ENCODE results near the gene WDR64. TPM values are rescaled to one million over a fixed set of nuclear protein-coding genes. Genes with fewer than 3 reads are reported as not detected.
"Not testable (repeated sequence)": the region's sequence is repeated elsewhere in the genome, so short reads cannot be mapped to it uniquely, and the experiment has no call there.

WDR64 gene
- polyA plus RNA-seq, 1 donor (not counting 4 experiments of a cell fraction or from before 2014, with no cell fraction given), result not detected

DNA sequence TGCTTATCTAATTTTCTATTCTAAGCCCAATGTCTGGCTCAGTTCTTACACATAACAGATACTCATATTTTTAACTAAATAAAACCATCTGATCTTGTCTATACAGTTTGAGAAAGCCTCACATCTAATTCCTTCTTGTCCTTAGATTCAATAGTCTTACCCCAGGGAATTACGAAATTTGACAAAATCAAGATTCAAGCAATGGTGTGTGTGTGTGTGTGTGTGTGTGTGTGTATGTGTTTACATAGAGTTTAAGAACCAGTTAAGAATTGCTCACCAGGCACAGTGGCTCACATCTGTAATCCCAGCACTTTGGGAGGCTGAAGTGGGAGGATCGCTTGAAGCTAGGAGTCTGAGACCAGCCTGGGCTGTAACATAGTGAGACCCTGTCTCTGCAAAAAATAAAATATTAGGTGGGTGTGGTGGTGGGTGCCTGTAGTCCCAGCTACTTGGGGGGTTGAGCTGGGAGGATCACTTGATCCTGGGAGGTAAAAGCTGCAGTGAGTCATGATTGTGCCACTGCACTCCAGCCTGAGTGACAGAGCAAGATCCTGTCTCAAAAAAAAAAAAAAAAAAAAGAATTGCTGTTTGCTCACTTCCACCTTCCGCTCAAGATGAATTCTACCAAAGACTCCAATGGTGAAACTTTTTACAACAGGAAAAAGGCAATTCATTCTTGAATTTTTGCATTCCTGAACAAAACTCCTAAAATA is 6.2 kb downstream of the WDR64 start:
- no peak overlapping the region for H3K4me2 ChIP-seq (ENCODE audit: control insufficient read depth, extremely low read depth, insufficient read depth, low read depth, low read length)
- FAIRE-seq (no peak), DNase-seq (ENCODE audit: low read depth, low spot score) (no peak)
- TF ChIP-seq, protein P1, sequence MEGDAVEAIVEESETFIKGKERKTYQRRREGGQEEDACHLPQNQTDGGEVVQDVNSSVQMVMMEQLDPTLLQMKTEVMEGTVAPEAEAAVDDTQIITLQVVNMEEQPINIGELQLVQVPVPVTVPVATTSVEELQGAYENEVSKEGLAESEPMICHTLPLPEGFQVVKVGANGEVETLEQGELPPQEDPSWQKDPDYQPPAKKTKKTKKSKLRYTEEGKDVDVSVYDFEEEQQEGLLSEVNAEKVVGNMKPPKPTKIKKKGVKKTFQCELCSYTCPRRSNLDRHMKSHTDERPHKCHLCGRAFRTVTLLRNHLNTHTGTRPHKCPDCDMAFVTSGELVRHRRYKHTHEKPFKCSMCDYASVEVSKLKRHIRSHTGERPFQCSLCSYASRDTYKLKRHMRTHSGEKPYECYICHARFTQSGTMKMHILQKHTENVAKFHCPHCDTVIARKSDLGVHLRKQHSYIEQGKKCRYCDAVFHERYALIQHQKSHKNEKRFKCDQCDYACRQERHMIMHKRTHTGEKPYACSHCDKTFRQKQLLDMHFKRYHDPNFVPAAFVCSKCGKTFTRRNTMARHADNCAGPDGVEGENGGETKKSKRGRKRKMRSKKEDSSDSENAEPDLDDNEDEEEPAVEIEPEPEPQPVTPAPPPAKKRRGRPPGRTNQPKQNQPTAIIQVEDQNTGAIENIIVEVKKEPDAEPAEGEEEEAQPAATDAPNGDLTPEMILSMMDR (optimal IDR thresholded peaks at IDR 0.05 in 1 of 3, IDR thresholded peaks at IDR 0.05 in 1 of 3, conservative IDR thresholded peaks at IDR 0.05 in 1 of 3; ENCODE audit: extremely low read depth in 1 of 3, insufficient read depth in 2 of 3, low read length in 3 of 3), result no peak
- TF ChIP-seq EZH2 (IDR thresholded peaks at IDR 0.05; ENCODE audit: low read length), result no peak
- no peak overlapping the region for H3K27ac ChIP-seq (ENCODE audit: control insufficient read depth, insufficient read depth, low read length)
- H3K27me3 ChIP-seq (ENCODE audit: control insufficient read depth, extremely low read depth, insufficient read depth, low read length), result no peaks in the 10 kb centered on the region
- no peaks in the 10 kb centered on the region for H3K4me1 ChIP-seq (ENCODE audit: control insufficient read depth, extremely low read depth, insufficient read depth, low read length)
- no peaks in the 10 kb centered on the region for H4K20me1 ChIP-seq (ENCODE audit: control insufficient read depth, extremely low read depth, insufficient read depth, low read length)
- no peak overlapping the region for H2AFZ ChIP-seq (ENCODE audit: control insufficient read depth, low read length)
- no peaks in the 10 kb centered on the region for H3K9me1 ChIP-seq (ENCODE audit: control insufficient read depth, extremely low read depth, insufficient read depth, low read length)
- H3K9ac ChIP-seq (ENCODE audit: control insufficient read depth, extremely low read depth, insufficient read depth, low read length), result no peak overlapping the region
- dilution Hi-C loops (cut with MboI; ENCODE audit: extremely low pct_ligation_motif_present, low sequenced_read_pairs), result no loop called here
- H3K9me3 ChIP-seq (ENCODE audit: control insufficient read depth, low read depth, low read length), result no peaks in the 10 kb centered on the region
- H3K4me3 ChIP-seq (ENCODE audit: control insufficient read depth in 2 of 3, extremely low read depth in 1 of 3, insufficient read depth in 2 of 3, low read depth in 1 of 3, low read length in 3 of 3), result no peak overlapping the region
- H3K36me3 ChIP-seq (ENCODE audit: control insufficient read depth in 2 of 2, extremely low read depth in 1 of 2, insufficient read depth in 2 of 2, low read length in 2 of 2), result no peaks in the 10 kb centered on the region
- H3K79me2 ChIP-seq (ENCODE audit: control insufficient read depth, insufficient read depth, low read length), result no peaks in the 10 kb centered on the region

DNA sequence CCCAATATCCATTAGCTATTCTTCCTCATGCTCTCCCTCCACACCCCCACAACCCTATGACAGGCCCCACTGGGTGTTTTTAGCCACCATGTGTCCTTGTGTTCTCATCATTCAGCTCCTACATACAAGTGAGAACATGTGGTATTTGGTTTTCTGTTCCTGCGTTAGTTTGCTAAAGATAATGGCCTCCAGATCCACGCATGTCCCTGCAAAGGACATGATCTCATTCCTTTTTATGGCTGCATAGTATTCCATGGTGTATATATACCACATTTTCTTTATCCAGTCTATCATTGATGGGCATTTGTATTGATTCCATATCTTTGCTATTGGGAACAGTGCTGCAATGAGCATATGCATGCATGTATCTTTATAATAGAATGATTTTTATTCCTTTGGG is 6.9 kb downstream of the WDR64 start:
- H3K9ac ChIP-seq (ENCODE audit: control insufficient read depth, extremely low read depth, insufficient read depth, low read length); H3K4me2 ChIP-seq (ENCODE audit: control insufficient read depth, extremely low read depth, insufficient read depth, low read depth, low read length); H2AFZ ChIP-seq (ENCODE audit: control insufficient read depth, low read length); H3K9me1 ChIP-seq (ENCODE audit: control insufficient read depth, extremely low read depth, insufficient read depth, low read length); H3K79me2 ChIP-seq (ENCODE audit: control insufficient read depth, insufficient read depth, low read length); H3K4me1 ChIP-seq (ENCODE audit: control insufficient read depth, extremely low read depth, insufficient read depth, low read length); H3K27ac ChIP-seq (ENCODE audit: control insufficient read depth, insufficient read depth, low read length); H3K27me3 ChIP-seq (ENCODE audit: control insufficient read depth, extremely low read depth, insufficient read depth, low read length); H3K4me3 ChIP-seq (ENCODE audit: control insufficient read depth in 2 of 3, extremely low read depth in 1 of 3, insufficient read depth in 2 of 3, low read depth in 1 of 3, low read length in 3 of 3); H4K20me1 ChIP-seq (ENCODE audit: control insufficient read depth, extremely low read depth, insufficient read depth, low read length); H3K36me3 ChIP-seq (ENCODE audit: control insufficient read depth in 2 of 2, extremely low read depth in 1 of 2, insufficient read depth in 2 of 2, low read length in 2 of 2); DNase-seq (ENCODE audit: low read depth, low spot score); H3K9me3 ChIP-seq (ENCODE audit: control insufficient read depth, low read depth, low read length); FAIRE-seq; dilution Hi-C loops (cut with MboI; ENCODE audit: extremely low pct_ligation_motif_present, low sequenced_read_pairs): not testable (repeated sequence)
